SW480 (cell line): ENCODE measurements around the gene MAGEA9.
A peak's percentile ranks its signal among the peaks of the same experiment; 100 is the strongest.
"Not testable (repeated sequence)": the region's sequence is repeated elsewhere in the genome, so short reads cannot be mapped to it uniquely, and the experiment has no call there.

Experiments
- DNase-seq: peaks from one replicate; pipeline ENCODE4 v3.0.0-alpha.2; 2016; ENCODE audit warnings: low spot score

Gene MAGEA9

DNA sequence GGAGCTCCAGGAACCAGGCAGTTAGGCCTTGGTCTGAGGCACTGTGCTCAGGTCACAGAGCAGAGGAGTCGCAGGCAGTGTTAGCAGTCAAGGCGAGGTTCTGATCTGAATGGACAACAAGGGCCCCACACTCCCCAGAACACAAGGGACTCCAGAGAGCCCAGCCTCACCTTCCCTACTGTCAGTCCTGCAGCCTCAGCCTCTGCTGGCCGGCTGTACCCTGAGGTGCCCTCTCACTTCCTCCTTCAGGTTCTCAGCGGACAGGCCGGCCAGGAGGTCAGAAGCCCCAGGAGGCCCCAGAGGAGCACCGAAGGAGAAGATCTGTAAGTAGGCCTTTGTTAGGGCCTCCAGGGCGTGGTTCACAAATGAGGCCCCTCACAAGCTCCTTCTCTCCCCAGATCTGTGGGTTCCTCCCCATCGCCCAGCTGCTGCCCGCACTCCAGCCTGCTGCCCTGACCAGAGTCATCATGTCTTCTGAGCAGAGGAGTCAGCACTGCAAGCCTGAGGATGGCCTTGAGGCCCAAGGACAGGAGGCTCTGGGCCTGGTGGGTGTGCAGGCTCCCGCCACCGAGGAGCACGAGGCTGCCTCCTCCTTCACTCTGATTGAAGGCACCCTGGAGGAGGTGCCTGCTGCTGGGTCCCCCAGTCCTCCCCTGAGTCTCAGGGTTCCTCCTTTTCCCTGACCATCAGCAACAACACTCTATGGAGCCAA lies 26.2 kb downstream of the MAGEA9 start:
- no peak for DNase-seq

DNA sequence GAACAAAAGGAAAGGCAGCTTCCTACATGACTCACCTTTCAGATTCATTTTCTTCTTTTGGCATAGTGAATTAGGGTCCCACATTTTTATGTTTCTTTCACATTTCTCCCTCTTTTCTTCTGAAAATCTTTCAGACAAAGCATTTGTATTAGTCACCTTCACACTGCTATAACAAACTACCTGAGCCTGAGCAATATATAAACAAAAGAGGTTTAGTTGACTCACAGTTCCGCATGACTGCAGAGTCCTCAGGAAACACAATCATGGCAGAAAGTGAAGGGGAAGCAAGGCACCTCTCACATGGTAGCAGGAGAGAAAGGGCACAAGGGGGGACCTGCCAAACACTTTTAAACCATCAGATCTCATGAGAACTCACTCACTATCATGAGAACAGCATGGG lies 36.9 kb downstream of the MAGEA9 start:
- no peak for DNase-seq

DNA sequence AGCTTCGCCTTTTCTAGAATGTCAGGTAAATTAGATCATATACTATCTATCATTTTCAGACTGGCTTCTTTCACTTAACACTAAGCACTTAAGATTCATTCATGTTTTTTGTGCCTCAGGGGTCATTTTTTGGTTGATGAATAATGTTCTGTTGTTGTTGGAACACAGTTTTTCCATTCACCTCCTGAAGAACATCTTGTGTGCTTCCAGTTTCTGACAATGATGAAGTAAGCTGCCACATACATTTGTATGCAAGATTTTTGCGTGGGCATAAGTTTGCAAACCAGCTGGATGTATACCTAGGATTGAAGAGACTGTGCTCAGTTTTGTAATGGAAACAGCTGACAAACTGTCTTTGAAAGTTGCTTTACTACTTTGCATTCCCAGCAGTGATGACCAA lies 37.6 kb downstream of the MAGEA9 start:
- no peak for DNase-seq

DNA sequence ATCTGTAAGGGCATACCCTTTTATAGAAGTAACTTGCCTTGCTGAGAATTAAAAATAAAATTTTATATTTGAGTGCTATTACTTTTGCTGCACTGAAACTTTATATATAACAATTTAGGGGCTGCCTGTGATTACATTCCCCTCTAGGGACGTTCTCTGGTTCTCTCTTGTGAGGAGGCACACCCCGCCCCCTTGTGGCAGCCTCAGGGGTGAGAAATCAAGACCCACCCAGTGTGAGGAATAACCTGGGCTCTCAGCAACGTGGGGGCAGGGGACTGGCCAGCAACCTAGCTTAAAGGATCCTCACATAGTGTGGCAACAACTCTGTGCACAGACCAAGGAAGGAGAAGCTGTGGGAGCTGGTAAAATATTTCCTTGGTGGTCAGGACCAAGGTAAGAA lies 43.7 kb downstream of the MAGEA9 start:
- DNase-seq = peak; percentile 11

DNA sequence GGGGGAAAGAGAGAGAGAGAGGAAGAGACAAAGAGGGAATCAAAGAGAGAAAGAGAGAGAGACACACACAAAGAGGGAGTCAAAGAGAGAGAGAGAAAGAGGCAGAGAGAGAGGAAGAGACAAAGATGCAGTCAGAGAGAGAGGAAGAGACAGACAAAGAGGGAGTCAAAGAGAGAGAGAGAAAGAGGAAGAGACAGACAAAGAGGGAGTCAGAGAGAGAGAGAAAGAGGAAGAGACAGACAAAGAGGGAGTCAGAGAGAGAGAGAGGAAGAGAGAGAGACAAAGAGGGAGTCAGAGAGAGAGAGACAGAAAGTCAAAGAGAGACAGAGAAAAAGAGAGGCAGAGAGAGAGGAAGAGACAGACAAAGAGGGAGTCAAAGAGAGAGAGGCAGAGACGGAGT lies 45.5 kb downstream of the MAGEA9 start:
- DNase-seq = no peak

DNA sequence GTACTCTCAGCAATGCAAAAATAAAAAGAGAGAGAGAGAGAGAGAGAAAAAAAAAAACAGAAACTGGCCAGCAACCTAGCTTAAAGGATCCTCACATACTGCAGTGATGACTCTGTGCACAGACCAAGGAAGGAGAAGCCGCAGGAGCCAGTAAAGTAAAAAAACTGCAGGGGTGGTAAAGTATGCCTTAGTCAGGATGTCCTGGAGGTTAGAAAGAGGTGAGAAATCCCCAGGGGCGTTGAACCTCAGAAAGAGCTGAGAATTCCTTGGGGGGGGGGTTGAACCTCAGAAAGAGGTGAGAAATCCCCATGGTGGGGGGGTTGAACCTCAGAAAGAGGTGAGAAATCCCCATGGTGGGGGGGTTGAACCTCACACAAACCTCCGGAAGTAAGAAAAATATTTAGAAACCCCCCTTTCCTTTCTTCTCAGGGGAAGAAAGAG lies 48.0 kb downstream of the MAGEA9 start:
- no peak for DNase-seq

DNA sequence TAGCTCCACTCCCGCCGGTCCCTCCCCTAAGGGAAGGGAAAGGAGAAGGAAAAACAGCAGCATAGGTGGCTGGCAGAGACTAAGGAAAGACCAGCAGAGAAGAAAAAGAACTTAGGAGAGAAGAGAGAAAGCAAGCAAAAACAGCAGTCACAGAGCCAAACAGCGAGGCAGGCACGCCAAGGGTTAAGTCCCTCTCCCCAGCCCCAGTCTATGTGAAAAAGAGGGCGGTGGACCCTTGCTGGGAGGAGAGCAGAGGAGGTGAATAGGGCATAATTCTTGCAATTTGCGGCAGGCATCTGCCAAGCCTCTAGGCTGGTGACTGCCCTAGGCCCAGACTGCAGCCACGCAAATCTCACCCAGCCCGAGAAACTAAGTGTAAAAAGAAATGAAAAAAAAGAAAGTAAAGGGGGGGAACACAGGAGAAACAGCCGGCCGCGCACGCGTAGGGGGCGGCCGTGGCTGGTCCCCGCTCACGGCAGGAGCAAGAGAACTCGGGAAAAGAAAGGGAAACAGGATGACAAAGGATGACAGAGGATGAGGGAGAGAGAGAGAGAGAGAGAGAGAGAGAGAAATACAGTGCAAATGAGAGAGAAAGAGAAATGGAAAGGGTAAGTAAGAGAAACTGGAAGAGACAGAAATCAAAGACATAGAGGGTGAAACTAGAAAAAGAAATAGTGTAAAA lies 48.6 kb downstream of the MAGEA9 start:
- no peak for DNase-seq

DNA sequence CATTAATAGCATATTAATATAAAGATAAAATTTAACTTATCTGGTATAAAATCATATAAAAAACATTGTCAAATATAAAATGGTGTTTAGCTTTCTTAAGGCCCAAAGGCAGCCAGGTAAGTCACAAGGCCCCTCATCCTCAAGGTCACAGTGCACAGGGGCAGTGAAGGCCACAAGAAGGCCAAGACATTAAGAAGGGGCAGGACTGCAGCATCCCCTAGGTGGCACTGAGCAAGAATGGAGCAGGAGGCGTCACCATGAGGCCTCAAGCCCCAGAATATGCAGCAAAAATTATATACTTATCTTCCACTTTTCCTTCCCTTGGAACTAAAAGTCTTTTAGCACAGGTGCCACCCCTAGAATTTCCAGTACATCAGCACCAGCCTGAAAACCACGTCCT lies 49.7 kb downstream of the MAGEA9 start:
- no peak for DNase-seq

DNA sequence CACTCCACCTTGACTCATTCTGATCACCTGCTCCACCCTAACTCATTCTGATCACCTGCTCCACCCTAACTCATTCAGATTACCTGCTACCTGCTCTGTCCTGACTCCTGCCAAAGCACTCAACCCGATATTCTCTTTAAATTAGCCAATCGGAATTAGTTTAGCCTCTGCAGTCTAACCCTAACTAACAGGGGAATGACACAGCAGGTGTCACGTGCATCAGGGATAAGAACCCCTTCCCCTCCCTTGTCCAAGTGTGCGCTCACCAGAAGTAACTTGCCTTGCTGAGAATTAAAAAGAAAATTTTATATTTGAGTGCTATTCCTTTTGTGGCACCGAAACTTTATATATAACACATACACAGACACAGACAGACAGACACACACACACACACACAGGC lies 55.0 kb downstream of the MAGEA9 start:
- DNase-seq = not testable (repeated sequence)

DNA sequence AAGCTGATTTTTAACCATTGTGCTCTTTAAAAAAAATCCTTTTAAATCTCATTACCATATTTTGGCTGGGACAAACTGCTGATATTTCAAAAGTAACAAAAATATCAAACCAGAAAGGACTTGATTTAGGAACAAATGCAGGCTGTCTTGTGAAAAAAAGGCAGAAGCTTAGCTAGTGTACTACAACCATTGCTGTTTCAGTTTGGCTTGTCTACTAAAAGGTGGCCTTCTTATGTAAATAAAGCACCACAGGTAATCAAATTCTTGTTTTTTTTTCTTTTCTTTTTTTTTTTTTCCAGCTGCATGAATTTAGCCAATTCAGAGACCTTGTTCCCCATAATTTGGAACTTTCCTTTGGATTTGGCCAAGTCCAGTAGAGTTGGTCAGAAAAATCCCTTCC lies 55.4 kb downstream of the MAGEA9 start:
- no peak for DNase-seq
